Right renal pelvis (tissue), 4 donors: ENCODE results near the gene FERMT2. TPM values are rescaled to one million over a fixed set of nuclear protein-coding genes. Genes with fewer than 3 reads are reported as not detected.

Experiments used
- DNase-seq, 4 donors: peaks; one replicate each; pipeline ENCODE4 v3.0.0-alpha.2; 2013; ENCODE audit warnings: low read depth in 4 of 4, low spot score in 3 of 4, missing footprints in 1 of 4
- polyA plus RNA-seq, 4 donors: library from polyadenylated mRNA; unstranded; fragments of 120-200 nt; gene quantifications; one replicate each; pipeline ENCODE4 v1.2.1, GENCODE V29; 2013; ENCODE audit not compliant: insufficient read length in 4 of 4

The FERMT2 gene
- polyA plus RNA-seq, 4 donors: 161 to 197 (median 189) TPM

GRCh38 chr14:52834440-52834842 lies 116.4 kb downstream of the FERMT2 start:
- no peak for DNase-seq

- no peak for DNase-seq
Observed at GRCh38 chr14:52833891-52834290, 117.0 kb downstream of the FERMT2 start.

DNA sequence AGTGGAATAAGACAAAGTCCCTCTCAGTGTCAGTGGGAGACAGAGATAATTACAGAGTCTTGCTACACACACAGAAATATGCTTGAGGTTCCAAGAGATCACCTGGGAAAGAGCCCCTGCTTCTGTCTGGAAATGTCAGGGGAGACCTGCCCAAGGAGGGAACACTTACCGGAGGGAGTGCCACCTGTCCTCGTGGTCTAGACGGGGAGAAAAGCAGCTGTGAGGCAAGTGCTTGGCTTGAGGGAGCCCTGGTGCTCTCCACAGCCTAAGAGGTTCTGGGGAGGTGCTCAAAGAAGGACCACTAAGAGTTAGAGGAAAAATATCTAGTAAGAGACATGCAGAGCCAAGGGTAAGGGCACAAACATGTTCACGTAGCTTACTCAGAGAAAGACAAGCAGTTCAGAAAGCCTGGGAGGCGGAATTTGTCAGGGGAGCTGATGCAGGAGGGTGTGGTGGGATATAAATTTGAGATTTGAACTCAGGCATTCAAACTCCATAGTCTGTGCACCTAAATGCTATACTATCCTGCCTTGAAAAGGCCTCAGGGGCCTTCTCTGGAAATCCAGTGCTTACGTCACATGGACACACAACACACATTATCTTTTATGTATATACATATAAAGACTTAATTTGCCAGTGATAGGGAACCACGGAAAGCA lies 121.2 kb downstream of the FERMT2 start:
- no peak for DNase-seq

- no peak for DNase-seq
Observed at GRCh38 chr14:52827426-52827825, 123.4 kb downstream of the FERMT2 start.

DNA sequence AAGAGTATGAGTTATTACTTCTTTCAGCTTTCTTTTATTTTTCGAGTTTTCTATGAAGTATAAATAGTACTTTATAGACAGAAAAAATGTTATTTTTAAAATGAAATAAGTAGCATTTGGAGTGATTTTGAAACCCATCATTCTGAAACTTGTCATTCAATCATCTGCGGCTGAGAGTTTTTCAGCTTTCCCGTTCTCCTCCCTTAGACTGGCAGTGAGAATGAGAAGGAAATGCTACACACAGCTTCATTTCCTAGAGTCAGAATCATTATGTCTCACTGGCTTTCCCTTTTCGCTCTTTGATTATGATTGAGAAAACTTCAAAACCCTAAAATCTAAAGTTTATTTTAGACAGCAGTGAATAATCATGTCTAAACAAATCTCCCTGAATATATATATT lies 125.8 kb downstream of the FERMT2 start:
- no peak for DNase-seq

DNA sequence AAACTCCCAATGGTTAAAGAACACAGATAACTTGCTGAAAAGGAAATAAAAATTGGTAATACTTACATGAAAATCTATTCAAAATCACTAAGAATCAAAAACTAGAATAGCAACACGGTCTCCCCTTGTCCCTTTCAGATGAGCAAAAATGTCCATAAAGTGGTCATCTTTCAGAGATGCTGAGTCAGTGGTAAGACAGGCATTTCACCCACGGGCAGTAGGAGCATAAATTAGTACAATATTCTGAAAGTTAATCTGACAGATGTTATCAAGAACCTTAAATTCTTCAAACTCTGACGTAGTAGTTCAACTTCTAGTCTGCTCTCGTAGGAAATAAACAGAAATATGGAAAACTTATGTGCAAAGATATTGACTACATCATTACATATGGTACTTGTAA lies 126.4 kb downstream of the FERMT2 start:
- DNase-seq: no peak

DNA sequence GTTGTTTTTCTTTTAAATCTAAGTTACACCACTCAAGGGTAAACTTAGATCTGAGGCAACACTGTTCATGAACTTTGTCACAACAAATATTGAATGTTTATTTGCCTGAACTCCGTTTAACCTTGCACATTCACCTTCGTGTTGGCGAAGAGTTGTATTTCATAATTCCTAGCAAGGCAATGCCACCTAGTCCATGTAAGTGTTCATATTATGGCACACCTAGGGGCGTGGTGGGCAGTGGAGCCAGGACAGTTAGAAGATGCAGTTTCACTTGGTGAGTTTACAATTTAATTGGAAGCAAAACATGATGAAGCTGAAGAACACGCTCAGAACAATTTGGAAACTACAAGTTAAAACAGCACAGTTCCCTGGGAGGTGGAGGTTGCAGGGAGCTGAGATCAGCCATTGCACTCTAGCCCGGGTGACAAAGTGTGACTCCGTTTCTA lies 129.0 kb downstream of the FERMT2 start:
- DNase-seq: no peak

DNA sequence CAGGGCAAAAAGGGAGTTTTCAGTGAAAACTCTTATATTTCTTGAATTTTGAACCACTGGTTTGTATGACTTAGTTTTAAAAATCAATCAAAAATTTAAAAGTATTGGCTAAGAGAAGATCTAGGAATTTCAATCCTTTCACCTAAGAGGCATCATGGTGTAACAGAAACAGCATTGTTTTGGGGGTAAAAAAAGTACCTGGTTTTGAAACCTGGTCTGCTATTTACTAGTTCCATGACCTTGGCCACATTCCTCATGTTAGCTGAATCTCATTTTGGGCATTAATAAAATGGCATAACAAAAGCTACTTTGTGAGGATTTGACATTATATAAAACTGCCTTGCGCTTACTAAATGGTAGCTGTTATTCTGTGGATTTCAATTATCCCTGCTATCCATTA lies 142.7 kb downstream of the FERMT2 start:
- DNase-seq: no peak

Other genes with a start within 250 kb of the FERMT2 start
- gene PSMC6, start 243.8 kb downstream of the FERMT2 start, polyA plus RNA-seq: 100 to 1,000 TPM; 120 to 156 (median 147) TPM
- gene STYX, start 220.9 kb downstream of the FERMT2 start, polyA plus RNA-seq: 10 to 100 TPM; 14.9 to 20.9 (median 18.2) TPM
- gene GNPNAT1, start 159.4 kb downstream of the FERMT2 start, polyA plus RNA-seq: 10 to 100 TPM; 31.1 to 35.5 (median 34.4) TPM
- 10 to 100 TPM in 3 of 4 donors, 1 to 10 TPM in 1; 9.1 to 13.0 (median 11.0) TPM for gene DDHD1, start 202.3 kb upstream of the FERMT2 start, polyA plus RNA-seq